HG03571 (cell line): Measurements from ENCODE around the gene PSMB4.
"Not testable (repeated sequence)": the region's sequence is repeated elsewhere in the genome, so short reads cannot be mapped to it uniquely, and the experiment has no call there.

Experiments
- ATAC-seq: cut with Tn5 transposase; IDR thresholded peaks from one replicate; pipeline ENCODE4 v1.9.1; 2021; ENCODE audit not compliant: unreplicated experiment

The PSMB4 gene

DNA sequence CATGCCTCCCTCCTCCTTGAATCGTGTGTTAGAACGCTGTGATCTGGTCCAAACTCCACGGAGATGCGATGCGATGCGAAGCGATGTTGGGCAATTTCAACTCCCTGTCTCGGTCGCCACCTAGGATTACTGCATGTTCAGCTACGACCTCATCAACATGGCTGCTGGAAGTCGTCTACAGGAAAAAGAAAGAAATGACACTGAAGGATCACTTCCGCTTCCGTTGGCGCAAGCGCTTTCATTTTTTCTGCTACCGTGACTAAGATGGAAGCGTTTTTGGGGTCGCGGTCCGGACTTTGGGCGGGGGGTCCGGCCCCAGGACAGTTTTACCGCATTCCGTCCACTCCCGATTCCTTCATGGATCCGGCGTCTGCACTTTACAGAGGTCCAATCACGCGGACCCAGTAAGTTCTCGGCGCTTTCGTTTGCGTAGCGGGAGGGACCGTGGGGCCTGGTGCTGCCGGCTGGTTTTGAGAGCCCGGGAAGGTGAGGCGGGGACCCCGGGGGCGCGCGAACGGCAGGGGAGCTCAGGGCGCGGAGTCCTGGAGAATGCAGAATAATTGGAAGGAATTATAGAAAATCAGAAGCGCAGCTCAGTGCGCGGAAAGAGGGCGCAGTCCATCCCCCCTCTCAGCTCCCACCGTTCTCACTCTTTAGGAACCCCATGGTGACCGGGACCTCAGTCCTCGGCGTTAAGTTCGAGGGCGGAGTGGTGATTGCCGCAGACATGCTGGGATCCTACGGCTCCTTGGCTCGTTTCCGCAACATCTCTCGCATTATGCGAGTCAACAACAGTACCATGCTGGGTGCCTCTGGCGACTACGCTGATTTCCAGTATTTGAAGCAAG, at the start of gene PSMB4:
TSS of gene PSMB4 (plus strand) at position 250 of the 848 bp plus-strand sequence. CDS start at position 265, 15 bp downstream.
- ATAC-seq = peak; percentile 76

DNA sequence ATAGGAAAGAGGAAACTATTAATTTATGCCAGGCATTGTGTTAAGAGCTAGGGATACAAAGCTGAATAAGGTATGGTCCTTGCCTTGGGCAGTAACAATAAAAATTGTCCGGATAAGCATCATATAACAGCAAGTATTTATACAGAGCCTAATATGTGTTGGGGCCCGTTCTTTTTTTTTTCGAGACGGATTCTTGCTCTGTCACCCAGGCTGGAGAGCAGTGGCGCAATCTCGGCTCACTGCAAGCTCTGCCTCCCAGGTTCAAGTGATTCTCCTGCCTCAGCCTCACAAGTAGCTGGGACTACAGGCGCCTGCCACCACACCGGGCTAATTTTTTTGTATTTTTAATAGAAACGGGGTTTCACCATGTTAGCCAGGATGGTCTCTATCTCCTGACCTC, 49.0 kb upstream of the PSMB4 start:
- ATAC-seq = not testable (repeated sequence)

DNA sequence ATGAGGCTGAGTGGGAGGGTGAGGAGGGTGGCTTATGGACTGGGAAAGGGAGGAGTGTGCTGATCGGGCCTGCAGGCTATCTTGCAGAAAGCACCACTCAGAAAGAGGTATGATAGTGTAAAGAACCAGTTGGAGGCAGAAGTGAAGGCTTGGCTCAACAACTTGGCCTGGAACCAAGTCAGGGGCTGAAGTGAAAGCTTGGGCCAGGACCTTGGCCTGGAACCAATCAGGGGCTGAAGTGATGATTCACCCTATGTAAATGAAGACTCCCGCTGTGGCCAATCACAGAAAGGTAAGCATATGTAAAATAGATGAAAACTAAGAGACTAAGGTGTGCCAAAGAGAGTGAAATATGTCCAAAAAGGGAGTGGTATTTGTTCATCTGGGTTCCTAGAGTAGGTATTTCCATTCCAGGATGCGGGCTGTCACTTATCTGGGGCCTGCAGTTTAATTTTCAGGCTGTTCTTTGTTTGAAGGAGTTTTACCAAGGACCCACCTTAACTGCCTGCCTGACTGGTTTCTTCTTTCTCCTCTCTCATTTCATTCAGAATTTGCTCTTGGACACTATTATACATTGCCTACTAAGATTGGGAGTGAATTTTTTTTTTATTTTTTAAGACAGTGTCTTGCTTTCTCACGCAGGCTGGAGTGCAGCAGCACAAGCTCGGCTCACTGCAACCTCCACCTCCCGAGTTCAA, 47.2 kb upstream of the PSMB4 start:
- no peak for ATAC-seq

DNA sequence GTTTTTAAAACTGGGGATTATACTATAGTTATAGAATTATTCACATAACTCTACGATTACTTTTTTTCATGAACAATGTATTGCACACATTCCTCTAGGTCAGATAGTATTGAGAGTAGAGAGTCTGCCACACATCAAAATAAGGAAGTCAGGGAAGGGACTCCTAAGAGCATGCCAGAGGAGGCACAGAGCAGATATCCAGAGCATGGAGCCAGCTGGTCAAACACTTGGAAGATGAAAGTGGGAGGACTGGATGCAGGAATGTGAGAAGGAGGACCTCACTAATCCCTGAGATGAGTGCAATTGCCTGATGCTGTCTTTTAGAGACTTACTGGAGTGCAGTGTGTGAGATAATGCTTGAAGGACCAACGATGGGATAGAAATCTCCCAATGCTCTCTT, 42.7 kb upstream of the PSMB4 start:
- ATAC-seq = no peak

DNA sequence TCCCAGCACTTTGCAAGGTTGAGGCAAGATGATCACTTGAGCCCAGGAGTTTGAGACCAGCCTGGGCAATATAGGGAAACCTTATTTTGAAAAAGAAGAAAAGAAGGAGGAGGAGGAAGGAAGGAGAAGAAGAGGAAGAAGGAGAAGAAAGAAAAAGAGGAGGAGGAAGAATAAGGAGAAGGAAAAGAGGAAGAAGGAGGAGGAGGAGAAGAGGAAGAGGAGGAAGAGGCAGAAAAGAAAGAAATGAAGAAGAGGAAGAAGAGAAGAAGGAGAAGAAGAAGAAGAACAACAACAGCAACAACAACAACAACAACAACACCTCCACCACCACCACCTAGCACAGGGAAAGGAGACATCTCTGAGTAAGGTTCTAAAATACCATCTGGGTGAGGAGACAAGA, 37.5 kb upstream of the PSMB4 start:
- no peak for ATAC-seq

DNA sequence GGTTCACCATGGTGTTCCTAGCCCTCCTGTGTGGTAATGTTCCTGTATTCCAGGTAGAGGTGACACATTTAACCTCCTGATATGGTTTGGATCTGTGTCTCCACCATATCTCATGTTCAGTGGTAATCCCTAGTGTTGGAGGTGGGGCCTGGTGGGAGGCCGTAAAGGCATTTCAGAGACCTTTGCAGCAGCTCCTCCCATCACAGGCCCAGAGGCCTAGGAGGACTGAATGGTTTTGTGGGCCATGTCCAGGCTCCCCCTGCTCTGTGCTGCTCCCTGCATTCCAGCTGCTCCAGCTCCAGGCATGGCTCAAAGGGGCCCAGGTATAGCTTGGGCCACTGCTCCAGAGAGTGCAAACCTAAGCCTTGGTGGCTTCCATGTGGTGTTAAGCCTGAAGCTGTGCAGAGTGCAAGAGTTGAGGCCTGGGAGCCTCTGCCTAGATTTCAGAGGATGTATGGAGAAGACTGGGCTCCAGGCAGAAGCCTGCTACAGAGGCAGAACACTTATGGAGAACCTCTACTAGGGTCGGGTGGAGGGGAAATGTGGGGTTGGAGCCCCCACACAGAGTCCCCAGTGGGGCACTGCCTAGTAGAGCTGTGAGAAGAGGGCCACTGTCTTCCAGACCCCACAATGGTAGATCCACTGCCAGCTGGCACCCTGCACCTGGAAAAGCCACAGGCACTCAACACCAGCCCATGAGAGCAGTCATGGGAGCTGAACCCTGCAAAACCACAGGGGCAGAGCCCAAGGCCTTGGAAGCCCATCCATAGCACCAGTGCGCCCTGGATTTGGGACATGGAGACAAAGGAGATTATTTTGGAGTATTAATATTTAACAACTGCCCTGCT, 36.8 kb upstream of the PSMB4 start:
- ATAC-seq = no peak

DNA sequence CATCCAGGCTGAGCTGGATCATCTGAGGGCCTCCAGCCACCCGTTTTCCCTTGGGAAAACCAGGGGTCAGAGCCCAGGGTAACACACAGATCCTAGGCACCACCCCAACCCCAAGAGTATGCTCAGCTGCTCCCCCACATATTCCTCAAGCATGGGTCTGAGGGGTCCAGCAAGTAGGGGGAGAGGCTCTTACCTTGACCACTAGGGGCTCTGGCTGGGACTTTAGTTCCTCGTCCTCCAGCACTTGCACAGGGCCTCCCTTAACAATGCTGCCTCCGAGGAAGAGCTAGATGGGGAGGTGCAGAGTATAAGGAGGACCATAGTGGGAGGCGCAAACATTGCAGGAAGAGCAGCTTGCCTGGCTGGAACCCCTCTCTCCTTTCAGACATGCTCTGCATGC, 34.4 kb upstream of the PSMB4 start:
- ATAC-seq = no peak

DNA sequence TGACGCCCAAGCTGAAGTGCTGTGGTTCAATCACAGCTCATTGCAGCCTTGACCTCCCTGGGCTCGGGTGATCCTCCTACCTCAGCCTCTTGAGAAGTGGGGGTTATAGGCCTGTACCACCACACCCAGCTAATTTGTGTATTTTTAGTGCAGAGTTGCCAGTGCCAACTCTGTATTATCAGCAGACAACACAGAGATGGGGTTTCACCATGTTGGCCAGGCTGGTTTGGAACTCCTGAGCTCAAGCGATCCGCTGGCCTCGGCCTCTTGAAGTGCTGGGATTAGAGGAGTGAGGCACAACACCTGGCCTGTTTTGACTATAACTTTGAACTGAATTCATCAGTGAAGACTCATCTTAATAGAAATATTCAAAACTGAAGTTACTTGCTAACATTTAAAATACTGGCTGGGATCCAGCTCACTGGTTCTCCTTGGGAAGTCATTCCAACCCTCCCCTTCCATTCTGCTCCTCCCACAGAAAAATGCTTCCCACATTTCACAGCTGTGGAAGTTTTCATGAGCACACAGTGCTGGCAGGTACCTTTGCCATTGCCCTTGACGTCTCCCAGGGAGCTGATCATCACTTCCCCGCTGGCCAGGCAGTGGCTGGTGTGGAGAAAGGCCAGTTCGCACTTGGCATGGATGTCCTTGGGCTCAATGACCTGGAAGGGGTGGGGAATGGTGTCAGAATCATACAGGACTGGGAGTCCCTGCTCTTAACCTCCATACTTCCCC, 31.5 kb upstream of the PSMB4 start:
- ATAC-seq = no peak

DNA sequence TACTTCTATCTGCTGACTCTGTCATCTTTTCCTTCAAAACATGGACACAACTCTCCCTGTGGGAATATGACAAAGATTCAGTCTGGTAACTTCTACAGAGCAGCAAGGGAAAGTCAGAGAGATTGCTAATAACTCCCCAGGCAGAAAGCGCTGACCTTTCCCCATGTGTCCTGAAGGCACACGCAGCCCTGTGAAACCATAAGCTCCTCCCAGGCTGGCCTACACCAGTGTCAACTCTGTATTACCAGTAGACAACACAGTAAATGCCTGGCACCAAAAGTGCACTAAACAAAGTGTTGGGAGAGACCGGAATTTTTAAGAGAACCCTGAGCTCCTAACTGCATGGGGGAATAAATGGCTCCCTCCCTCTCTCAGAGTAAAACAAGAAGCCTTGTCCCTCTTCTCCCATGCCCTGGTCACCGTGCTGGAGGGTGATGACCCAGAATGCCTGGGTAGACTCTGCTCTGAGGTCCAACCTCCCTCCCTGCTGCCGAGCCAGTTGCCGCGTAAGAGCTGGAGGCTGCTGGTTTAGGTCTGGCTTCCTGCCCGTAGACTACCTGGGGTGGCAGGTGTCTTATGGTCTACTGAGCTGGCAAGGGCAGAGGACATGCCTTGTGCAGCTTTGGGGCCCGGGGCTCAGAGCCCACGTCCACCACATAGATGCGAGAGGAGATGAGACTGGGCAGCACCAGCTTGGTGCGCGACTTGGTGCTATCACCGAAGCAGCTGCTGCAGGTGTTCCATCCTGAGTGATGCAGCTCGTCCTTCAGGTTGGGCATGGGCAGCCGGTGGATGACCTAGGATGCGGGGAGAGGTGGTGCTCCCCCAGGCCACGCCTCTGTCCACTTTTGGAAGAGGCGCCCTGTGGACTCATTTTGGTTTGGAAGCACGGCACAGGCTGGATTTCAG, 30.7 kb upstream of the PSMB4 start:
- no peak for ATAC-seq

DNA sequence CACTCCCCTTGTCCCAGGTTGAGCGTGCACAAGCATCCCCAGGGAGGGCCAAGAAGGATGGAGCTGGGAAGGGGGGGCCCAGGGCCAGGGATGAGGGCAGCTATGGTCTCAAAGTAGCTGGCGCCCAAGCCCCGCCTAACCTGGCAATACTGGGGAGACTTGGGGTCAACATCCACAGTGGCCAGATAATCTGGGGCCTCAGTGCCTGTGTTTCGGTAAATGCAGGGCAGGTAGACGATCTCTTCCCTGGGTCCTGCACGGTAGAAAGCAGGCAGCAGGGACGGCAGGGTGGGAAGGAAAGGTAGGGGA, 30.1 kb upstream of the PSMB4 start:
- no peak for ATAC-seq

DNA sequence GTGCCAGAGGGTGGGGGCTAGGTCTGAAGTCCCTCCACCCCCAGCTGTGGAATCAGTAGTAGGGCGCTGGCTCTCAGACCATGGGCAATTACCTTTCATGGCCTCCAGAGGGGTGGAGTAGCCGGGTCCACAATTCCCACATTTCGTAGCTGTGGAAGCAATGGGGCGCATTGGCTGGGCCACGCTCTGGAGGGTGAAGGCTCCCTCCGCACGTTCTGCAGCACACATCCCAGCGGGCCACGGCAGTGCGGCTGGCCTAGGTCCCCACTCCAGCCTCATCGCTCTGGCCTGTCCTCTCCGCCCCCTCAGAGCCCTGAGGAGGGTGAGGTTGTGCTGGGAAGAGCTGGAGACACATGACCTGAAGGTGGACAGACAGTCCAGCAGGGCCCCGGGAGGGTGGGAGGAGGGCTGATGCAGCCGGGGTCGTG, 29.7 kb upstream of the PSMB4 start:
- ATAC-seq = no peak

DNA sequence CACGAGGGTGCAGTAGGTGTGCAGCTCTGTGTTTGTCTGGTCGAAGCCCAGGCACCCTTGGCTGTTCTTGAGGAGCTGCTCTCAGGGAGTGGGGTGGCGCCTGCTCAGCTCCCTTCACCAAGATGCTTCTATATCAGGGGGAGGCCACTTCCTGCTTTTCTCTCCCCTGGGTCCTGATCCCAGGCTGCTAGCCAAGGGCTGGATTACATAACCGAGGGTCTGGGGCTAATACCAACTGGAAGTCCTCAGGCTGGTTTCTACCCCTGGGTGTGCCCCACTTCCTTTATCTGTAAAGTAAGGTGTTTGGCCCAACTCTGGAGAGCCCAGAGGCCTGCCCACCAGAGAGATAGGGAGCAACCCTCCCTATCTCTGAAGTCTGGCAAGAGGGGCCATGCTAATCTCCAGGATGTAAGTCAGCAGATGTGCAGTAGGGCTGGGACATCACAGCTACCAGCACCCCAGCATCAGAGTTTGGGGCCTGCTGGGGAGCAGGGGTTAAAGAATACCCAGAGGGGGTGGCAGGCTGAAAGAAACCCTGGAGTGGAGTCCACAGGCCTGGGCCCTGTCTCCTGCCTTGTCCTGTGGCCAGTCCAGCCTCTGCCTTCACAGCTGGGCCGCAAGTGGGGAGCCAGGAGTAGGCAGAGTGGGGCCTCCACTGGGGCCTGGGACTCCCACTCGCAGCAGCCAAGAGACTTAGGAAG, 29.0 kb upstream of the PSMB4 start:
- no peak for ATAC-seq

DNA sequence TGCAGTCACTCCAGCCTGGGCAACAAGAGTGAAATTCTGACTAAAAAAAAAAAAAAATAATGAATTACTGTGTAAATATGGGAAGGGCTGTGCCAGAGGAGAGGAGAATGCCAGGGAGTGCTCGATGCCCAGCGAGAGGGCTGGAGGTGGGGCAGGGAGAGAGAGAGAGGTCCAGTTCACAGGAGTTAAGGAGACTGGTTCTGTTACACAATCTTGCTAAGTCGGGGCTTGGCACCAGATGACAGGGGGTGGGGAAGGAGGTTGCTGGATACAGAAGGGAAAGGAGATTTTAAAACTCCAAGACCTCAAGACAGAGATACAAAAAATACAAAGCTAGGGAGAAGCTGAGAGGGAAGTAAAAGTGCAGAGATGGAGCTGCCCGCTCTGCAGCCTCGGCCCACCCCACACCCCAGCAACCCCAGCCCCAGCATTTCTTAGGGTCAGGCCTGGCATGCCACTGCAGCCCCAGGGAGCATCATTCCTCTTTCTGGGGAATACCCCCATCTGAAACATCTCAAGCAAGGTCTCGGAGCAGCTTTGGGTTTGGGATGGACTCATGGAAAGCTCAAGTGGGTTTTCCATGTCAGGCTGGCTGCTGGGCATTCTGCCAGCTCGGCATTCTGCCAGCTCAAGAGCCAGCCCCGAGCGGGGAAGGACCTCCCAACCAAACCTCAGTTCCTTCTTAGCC, 27.9 kb upstream of the PSMB4 start:
- ATAC-seq = no peak

DNA sequence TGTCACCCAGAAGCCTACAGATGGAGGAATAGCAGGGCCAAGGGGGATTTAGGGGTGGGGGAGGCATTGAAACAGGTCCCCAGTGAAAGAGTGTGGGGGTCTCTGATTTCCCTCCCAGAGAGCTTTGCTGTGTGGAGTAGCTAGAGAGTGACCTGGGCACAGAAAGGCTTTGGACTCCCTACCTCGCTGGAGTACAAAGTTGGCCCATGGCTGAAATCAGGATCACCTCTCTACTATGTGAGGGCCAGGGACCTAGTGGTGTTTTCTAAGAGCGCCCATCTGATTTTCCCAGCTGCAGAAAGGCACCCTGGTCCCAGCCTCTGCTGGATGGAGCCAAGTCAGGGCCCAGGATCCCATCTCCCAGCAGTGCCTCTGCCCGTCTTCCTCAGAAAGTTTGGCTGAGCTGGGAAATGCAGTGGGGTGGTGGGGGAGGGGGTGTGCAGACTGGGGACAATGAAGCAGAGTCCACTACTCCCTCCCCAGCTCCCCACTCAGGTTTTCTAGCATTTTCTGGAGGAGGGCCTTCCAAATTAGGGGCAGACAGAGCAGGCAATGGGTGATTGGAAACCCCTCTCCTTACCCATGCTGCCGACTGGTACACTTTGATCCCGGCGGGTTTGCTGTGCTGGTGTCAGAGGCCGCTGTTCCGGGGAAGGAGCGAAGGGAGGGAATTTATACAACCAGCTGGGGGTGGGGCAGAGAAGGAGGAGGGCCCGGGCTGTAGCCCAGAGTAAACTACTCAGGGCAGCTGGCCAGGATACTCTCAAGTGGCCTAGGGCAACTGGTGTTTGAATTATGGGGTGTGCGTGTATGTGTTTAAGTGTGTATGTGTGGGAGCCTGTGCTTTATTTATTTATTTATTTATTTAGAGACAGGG, 27.1 kb upstream of the PSMB4 start, which contains the start of gene SELENBP1:
TSS of gene SELENBP1 (minus strand) at position 648 of the 877 bp plus-strand sequence. CDS start at position 584, 64 bp downstream.
- ATAC-seq = no peak

DNA sequence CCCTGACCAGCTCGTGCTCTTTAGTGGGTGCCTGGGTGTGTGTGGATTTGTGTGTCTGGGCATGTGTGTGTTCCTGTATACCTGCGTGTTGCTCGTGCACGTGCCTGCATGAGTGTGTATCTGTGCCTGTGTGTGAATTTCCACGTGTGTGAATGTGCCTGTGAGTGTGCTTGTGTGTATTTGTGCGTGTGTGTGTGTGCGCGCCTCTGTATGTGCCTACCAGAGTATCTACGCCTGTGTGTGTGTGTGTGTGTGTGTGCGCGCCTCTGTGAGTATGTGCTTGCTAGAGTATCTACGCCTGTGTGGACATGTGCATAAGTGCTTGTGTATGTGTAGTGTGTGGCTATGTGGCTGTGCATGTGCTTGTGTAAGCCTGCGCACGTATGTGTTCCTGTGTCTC, 26.2 kb upstream of the PSMB4 start:
- no peak for ATAC-seq

DNA sequence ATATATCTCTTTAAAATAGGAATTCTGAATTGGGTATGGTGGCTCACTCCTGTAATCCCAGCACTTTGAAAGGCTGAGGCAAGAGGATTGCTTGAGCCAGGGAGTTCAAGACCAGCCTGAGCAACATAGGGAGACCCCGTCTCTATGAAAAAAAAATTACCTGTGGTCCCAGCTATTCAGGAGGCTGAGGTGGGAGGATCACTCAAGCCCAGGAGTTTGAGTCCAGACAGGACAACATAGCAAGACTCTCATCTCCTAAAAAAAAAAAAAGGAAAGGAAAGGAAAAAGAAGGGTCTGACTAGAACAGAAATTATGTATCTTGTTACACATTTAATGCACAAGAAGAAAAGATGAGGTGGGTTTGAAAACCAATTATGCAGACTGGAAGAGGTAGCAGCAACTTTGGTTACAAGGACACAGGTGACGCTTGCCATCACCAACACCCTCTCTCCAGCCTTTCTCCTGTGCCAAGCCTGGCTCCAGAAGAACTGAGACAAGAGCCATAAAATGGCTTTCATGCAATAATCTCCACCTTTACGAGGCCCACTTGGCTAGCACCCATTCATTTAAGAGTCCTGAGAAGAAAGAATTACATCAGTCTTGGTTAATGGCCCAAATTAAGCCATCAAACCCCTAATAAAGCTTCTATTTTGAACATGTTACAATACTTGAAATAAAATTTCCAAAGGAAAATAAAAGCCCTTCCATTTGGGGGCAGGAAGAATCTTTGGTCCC, 22.1 kb upstream of the PSMB4 start:
- no peak for ATAC-seq

DNA sequence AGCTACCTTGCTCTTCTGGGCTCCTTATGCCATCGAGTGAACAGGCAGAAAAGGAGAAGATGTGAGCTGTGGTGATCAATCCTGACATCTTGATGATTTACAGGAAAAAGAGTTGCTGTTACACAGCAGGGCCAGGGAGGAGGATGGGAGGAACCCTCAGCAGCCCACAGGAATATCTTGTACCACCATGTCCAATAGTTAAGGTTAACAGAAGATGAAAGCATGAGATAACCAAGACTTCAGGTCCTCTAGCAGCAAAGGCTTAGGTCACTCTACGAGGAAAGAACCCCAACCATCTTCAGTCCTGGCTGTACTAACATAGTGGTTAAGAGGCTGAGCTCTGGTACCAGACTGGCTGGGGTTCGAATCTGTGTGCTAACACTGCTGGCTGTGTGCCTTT, 14.8 kb upstream of the PSMB4 start:
- no peak for ATAC-seq
